Measurements from ENCODE around the gene FUBP3.
A peak's percentile ranks its signal among the peaks of the same experiment; 100 is the strongest.

The FUBP3 gene

GRCh38 chr9:130651752-130652151, 72.4 kb downstream of the FUBP3 start:
- DNase-seq (ENCODE audit: low read depth in 2 of 2) = no peak
- no peak overlapping the region for H3K4me3 ChIP-seq (replicated peaks in 1 of 2; ENCODE audit: low read depth in 2 of 2, low read length in 2 of 2)
- no peak for TF ChIP-seq CTCF (IDR thresholded peaks at IDR 0.05; ENCODE audit: low read depth, low read length)

GRCh38 chr9:130654879-130655278, 75.5 kb downstream of the FUBP3 start:
- no peak for TF ChIP-seq CTCF (IDR thresholded peaks at IDR 0.05; ENCODE audit: low read depth, low read length)
- H3K4me3 ChIP-seq (replicated peaks in 1 of 2; ENCODE audit: low read depth in 2 of 2, low read length in 2 of 2) = no peak overlapping the region
- DNase-seq (ENCODE audit: low read depth in 2 of 2) = no peak

- no peak for TF ChIP-seq CTCF (IDR thresholded peaks at IDR 0.05; ENCODE audit: low read depth, low read length)
- no peak for DNase-seq (ENCODE audit: low read depth in 2 of 2)
- no peak overlapping the region for H3K4me3 ChIP-seq (replicated peaks in 1 of 2; ENCODE audit: low read depth in 2 of 2, low read length in 2 of 2)
Measured at GRCh38 chr9:130658893-130659698, 79.7 kb downstream of the FUBP3 start.

- no peak for DNase-seq (ENCODE audit: low read depth in 2 of 2)
- TF ChIP-seq CTCF (IDR thresholded peaks at IDR 0.05; ENCODE audit: low read depth, low read length) = no peak
- no peak overlapping the region for H3K4me3 ChIP-seq (replicated peaks in 1 of 2; ENCODE audit: low read depth in 2 of 2, low read length in 2 of 2)
Measured at GRCh38 chr9:130659699-130660248, 80.4 kb downstream of the FUBP3 start.

- DNase-seq (ENCODE audit: low read depth in 2 of 2) = no peak
- H3K4me3 ChIP-seq (replicated peaks in 1 of 2; ENCODE audit: low read depth in 2 of 2, low read length in 2 of 2) = peak overlapping the region in 1 of 2 donors; percentile 26
- no peak for TF ChIP-seq CTCF (IDR thresholded peaks at IDR 0.05; ENCODE audit: low read depth, low read length)
Measured at GRCh38 chr9:130660326-130660682, 80.9 kb downstream of the FUBP3 start.

- peak overlapping the region; percentile 19 to 26 for H3K4me3 ChIP-seq (replicated peaks in 1 of 2; ENCODE audit: low read depth in 2 of 2, low read length in 2 of 2)
- TF ChIP-seq CTCF (IDR thresholded peaks at IDR 0.05; ENCODE audit: low read depth, low read length) = no peak
- no peak for DNase-seq (ENCODE audit: low read depth in 2 of 2)
Measured at GRCh38 chr9:130660683-130661450, 81.5 kb downstream of the FUBP3 start.
